Endothelial cell of hepatic sinusoid (primary cell): ENCODE data around the gene ZFP3.
"Not testable (repeated sequence)": the region's sequence is repeated elsewhere in the genome, so short reads cannot be mapped to it uniquely, and the experiment has no call there.

Experiments
- in situ Hi-C: cut with HindIII; loops from 2 replicates; pipeline ENCODE4 v1.10.0; 2017; ENCODE audit warnings: low sequenced_read_pairs

Gene ZFP3

DNA sequence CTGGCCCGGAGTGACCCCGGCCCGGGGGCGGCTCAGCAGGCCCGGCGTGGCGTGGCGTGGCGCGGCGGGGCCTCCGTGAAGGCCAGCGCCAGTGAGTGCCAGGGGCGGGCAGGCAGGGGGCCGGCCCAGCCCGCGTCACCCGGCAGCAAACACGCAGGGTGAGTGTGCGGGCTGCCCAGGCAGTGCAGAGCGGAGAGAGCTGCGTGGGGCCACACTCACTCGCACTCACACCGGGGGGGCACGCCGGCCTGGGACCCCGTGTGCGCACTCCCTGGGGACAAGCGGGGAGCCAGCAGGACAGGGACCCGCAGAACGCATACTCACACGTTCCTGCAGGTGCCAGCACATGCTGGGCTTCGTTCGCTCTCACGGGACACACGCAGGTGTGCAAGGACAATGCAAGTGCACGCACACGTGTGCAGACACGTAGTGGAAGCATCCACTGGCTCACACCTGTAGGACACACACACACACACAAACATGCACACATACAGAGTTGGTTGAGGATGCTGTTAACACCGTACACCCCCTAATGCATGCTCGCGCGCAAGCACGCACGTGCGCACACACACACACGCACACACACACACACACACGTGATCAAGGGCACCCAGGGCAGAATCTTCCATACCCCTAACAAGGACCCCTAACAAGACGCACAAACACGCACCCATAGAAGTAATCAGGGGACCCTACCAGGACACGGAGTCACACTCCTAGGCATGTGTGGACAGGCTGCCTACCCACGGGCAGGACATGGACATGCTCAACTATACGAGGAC, 45.3 kb downstream of the ZFP3 start:
- in situ Hi-C loops: no loop called here

DNA sequence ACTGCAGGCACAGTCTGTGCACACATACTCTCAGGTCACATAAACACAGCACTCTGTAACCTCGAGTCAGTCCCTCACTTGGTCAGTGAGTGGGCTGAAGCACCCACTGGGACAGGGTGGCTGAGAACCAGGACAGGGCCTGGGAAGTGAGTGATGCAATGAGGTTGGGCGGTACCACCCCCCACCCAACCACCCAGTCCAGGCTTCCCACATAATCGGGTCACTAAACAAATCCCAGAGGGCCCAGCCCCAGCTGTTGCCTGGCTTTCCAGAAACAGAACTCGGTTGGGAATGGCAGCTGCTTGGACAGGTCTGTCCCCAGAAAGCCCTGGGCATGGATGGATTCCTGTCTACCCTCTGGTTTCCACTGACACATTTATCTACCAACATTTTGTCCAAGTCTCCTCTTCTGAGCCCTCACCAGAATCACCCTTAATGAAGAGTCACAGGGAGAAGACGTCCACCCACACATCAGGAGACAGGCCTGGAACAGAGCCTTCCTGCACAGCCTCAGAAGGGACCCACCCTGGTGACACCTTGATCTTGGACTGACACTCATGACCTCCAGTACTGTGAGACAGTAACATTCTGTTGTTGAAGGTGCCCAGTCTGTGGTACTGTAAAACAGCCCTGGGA, 46.0 kb downstream of the ZFP3 start:
- in situ Hi-C loops: not testable (repeated sequence)

DNA sequence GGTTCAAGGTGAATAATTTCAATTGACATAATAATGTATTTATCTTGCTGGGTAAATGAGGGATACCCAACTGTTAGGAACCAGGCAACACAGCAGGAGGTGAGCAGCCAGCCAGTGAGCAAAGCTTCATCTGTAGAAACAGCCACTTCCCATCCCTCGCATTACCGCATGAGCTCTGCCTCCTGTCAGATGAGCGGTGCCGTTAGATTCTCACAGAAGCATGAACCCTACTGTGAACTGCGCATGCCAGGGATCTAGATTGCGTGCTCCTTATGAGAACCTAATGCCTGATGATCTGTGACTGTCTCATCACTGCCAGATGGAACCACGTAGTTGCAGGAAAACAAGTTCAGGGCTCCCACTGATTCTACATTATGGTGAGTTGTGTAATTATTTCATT, 46.6 kb downstream of the ZFP3 start:
- in situ Hi-C loops: not testable (repeated sequence)

DNA sequence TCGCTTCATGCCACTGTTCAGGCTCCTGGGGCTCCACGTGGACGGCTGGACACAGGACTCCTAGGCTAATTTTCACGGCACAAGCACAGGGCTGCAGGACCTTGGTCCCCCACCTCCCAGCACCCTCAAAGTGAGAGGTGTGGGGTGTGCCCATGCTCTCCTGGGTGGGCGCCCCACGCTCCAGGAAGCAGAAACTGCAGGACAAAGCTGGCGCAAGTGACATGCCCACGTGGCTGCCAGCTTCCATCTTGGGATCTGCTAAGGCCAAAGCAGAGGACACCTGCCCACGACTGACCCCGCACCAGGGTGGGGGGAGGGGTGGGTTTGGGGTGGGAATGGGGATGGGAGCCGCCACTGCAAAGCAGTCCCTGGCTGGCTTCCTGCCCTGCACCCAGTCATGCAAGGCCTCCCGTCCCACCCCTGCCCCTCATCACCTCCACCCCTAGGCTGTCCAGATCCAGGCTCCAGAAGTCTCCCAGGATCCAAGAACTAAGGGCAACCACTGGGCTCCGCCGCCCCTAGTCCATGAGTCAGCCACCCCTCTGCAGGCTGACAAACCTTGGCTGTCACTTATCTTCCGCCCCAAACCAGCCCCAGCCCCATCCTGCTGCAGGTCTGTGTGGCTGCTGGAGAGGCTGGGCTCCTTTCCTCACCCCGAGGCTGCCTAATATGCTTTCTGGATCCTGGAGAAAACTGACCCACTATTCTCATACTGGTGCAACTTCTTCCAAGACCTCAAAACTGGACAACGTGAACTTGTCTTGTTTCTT, 48.6 kb downstream of the ZFP3 start:
- in situ Hi-C loops: no loop called here

DNA sequence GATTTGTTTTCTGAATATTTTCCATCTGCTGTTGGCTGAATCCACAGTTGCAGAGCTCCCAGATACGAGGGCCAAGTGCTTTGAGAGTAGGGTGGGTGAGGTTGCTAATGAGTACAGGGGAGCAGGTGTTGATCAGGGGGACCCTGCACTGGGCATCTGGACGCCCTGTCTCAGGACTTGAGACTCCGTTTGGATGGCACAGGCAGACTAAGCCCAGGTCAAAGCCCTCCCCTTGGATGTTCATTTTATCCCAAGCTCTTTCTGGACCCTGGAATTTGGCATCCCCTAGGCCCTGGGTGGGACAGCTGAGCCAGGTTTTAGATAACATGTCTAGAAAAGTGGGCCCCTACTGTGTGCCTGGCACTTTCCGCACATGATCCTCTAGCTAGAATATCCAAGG, 49.6 kb downstream of the ZFP3 start:
- in situ Hi-C loops: no loop called here

DNA sequence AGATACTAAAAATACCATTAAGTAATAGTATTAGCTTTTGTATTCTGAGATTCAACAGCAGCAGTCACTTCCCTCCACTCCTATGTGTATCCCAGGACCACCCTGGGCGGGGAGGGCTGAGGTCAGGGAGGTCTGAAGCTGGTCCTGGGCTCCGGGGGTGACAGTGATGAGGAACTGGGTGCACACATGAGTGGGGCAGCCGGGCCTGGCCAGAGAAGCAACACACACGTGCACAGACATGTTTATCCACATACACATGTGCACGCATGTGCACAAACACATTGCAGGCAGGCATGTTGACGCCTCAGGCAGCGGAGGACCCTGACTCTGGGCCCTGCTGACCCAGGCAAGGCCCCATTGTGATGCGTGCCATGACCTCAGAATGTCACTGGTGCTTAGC, 50.1 kb downstream of the ZFP3 start:
- in situ Hi-C loops: not testable (repeated sequence)

DNA sequence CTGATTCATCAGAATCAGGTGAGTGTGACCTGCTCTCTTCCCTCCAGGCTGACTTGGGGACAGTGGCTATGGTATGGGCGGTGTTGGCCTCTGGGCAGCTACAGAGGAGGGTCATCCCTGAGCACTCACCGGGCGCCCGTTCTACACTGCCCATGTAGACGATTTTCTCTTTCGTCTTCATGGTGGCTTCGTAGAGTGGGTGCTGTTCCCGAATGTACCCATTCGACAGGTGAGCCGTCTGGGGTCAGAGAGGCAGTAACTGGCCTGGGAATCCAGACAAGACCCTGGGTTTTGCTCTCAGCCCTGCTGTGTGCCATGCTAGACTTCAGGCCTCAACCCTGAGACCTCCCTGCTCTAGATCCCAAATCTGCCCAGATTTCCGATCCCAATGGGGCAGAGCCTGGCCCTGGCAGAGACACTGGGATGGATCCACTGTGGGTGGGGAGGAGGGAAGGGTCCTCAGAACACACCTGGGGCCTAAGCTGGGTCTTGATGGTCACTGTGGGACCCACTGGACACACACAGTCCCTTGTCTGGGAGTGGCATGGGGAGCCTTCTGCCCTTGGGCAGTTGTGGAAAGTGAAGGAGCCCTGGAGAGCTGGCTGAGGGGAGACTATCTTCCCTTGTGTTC, 50.8 kb downstream of the ZFP3 start:
- in situ Hi-C loops: no loop called here

DNA sequence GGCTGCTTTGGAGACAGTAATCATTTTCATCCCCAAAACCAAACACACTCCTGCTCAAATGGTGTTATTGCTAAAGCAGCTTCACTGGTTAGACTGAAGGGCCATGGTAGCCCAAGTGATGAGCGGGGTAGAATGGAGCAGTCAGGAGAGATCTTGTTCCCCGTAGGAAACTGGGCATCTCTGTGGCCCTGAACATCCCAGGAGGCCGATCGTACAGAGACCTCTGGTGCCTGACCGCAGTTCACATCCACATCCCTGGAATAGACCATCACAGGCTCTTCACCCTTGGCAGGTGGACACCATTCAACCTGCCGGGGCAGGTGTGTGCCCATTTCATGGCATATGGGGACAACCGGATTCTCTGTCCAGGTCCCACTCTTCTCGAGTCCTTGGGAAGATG, 51.5 kb downstream of the ZFP3 start:
- in situ Hi-C loops: not testable (repeated sequence)

DNA sequence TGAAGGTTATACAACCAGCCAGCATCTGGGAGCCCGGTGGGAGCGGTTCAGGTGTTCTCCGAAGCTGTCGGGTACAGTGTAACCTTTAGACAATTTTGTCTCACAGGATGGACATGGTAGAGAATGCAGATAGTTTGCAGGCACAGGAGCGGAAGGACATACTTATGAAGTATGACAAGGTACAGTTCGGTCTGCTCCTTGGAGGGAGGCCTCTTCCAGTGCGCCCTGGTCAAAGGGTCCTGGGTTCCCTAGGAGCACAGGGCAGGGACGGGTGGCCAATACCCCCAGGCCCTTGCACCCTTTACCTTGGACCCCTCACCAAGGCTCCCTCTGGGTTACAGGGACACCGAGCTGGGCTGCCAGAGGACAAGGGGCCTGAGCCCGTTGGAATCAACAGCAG, 52.0 kb downstream of the ZFP3 start:
- in situ Hi-C loops: not testable (repeated sequence)

DNA sequence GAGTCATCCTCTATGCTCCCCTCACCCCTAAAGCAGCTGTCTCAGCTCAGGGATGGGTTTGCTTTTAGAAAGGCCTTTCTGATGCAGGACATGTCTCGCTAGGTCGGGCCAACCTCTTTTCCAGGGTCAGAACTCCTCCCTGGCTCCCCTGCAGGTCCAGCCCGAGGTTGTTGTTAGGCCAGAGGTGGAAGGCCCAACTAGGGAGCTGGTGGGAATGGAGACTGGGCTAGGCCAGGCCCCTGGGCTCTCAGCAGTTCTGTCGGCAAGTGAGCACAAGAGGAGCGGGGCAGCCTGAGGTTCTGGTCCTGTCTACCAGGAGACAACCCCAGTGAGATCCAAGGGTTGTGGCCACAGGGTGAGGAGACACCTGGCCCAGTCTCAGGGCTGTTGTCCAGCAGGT, 52.4 kb downstream of the ZFP3 start:
- in situ Hi-C loops: not testable (repeated sequence)

DNA sequence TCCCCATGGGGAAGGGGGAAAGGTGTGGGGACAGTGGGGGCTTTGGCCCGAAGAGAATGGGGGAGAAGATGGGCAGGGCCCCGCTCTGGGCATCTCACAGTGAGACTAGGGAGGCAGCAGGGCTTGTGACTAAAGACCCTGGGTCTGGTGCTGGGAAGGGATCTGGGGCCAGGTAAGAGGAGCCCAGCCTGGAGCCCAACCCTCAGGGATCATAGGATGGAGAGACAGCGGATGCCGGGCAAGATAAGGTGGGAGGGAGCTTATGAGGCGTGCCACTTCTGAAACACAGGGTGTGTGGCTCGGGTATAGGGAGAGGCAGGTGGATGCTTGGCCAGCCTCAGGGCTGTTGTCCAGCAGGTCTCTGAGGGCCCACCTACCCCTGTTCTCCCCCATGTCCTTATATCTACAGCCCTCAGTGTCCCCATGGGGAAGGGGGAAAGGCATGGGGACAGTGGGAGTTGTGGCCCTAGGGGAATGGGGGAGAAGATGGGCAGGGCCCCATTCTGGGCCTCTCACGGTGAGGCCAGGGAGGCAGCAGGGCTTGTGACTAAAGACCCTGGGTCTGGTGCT, 53.0 kb downstream of the ZFP3 start:
- in situ Hi-C loops: no loop called here

DNA sequence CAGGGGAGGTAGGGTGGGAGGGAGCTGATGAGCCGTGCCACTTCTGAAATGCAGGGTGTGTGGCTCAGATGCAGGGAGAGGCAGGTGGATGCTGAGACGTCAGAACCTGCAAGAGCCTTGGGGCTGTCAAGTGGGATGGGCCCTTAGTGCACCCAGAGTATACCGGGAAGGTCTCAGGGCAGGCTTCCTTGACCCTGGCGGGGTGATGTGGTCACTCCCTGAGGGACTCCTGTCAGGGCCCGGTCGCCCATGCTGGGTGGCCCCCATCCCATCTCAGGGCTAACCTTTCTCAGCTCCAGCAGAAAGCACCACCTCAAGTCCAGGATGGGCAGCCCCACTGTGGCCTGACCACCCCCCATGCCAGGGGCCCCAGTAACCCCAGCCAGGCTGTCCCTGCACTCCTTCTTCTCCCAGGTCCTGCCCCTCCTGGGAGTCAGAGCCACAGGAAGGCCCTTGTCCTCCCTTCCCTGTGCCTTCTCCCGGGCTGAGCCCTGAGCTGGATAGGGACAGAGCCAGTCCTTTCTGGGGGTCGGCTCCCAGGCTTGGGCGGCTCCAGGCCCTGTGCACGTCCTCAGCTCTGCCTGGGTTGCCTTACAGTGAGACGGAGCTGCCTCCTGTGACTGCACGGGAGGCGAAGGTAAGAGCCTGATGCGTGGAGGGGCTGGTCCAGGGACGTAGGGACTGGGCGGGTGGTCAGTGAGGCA, 53.7 kb downstream of the ZFP3 start:
- in situ Hi-C loops: not testable (repeated sequence)

DNA sequence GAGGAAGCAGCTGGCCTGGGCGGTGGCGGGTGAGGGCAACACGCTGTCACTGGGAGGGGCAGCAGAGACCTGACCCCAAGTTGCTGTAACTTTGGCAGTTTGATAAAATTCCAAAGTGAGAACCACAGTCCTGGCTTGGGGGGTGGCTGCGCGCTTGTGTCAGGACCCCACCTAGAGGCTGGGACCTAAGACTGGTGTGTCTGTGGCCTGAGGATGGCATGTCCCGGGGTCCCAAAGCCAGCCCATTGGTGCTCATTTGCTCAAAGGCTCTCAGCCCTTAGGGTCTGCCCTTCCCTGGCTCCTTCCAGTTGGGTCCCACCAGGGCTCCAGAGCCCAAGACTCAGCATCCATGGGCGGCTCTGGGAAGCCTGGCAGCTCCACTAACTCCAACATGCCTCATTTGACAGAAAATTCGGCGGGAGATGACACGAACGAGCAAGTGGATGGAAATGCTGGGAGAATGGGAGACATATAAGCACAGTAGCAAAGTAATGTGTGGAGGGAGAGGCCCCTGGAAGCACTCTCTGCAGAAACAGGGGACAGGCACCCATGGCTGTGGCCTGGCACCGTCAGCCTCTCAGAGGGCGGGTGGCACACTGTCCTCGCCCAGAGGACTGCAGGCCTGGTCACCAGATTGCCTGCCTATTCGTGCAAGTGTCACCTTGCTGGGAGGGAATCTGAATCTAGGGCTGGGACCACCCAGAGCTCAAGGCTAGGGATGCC, 54.4 kb downstream of the ZFP3 start:
- in situ Hi-C loops: not testable (repeated sequence)

DNA sequence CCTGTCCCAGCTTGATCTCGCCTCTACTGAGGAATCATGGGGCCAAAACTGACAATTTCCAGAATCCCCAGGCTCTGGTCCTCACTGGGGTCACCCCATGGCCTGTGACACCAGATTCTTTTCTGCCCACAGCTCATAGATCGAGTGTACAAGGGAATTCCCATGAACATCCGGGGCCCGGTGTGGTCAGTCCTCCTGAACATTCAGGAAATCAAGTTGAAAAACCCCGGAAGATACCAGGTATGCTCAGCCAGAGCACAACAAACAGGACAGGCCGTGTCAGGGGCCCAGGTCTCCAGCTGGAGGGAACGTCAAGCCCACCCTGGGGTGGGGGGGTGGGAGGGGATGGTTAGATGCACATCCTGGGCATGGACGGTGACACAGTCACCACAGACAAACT, 55.0 kb downstream of the ZFP3 start:
- in situ Hi-C loops: no loop called here

DNA sequence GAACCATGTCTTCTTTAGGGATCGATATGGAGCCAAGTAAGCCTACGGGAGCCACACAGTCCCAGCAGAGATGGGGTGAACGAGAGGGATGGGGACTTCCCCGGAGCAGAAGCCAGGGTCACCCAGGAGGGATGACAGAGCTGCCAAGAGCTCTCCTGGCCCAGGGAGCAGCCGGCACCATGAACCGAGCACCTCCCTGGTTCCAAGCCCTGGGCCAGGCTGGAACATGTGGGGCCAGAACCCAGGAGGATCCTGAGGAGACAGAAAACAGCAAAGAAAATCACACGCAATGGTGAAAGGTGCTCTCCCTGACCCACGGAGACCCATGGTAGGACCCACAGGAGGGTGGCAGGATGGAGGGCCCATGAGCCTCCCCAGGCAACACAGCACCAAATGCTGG, 55.7 kb downstream of the ZFP3 start:
- in situ Hi-C loops: not testable (repeated sequence)

DNA sequence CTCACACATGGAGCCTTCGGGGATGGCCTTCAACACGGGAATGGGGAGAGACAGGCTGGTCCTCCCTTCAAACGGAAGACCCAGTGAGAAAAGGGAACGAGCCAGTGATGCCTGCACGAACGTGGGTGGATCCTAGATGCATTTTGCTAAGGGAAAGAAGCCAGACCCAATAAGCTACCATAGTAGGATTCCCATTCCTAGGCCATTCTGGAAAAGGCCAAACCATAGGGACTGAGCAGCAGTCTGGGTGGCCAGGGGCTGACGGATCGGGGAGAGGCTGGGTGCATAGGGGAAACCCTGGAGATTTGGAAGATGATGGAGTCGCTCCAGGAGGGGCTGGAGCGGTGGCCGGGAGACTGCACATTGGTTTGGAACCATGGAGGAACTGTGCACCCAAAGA, 56.3 kb downstream of the ZFP3 start:
- in situ Hi-C loops: not testable (repeated sequence)

DNA sequence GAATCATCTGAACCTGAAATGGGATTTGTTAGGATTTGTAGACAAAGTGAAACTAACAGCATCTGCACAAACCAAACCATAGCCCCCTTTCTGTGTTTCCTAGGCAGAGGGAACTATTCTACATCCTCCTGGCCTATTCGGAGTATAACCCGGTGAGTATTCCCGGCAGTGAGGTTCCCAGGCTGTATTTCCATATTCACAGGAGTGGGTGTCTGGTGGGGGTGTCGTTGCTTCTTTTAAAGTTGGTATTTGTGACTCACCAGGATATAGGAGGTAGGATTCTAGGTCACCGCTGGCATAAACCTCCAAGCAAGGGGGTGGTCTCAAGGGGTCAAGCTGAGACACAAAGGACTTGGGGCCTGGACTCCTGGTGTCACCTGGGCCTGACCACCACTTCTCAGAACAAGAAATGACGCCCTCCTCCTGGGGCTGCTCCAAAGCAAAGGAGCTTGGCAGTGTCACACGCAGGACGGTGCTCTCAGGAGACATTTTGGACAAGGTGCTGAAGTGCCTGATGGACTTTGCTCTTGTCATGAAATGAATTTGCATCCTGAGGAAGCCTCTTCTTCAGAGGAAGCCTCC, 57.0 kb downstream of the ZFP3 start:
- in situ Hi-C loops: not testable (repeated sequence)

DNA sequence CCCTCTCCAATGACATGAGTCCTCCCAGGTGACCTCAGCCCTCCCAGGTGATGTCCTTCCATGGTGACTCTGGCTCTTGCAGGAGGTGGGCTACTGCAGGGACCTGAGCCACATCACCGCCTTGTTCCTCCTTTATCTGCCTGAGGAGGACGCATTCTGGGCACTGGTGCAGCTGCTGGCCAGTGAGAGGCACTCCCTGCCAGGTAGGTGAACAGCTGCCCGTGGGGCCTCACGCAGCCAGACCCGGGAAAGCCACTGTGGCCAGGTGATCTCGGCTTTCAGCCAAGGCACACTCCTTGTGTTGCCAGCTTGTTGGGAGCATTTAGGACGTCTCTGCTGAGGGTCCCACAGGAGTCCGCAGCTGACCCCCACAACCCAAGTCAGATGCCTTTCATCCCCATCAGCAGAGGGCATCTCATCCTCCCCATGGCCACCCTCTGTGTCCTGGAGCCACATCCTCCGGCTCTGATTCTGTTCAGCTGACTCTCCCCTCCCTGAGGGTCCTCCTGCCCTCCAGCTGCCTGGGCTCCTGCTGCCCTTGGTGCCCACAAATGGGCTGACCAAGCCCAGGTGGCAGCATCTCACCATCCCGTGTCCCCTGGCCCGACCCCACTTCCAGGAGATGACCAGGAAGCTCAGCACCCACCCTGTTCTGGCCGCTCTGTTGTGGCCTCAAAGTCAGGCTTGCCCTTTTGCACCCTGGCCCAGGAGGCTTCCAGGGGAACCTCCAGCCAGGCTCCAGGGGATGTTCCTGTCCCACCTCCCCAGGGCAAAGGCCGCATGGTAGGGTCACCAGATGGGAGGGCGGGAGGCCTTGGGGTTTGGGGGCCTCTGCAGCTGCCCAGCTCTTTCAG, 57.7 kb downstream of the ZFP3 start:
- in situ Hi-C loops: no loop called here
